GF-D8 (cell line): ENCODE measurements around the gene RAB3IL1.
A peak's percentile ranks its signal among the peaks of the same experiment; 100 is the strongest.
"Not testable (repeated sequence)": the region's sequence is repeated elsewhere in the genome, so short reads cannot be mapped to it uniquely, and the experiment has no call there.

Experiments
- DNase-seq: peaks from one replicate; lab custom pipeline; 2025; lab: John Stamatoyannopoulos, UW

RAB3IL1 gene

GRCh38 chr11:61917334-61918109 lies at the start of gene RAB3IL1:
TSS of gene RAB3IL1 (minus strand) at chr11:61917566. CDS start at chr11:61917367, 199 bp downstream.
- no peak for DNase-seq

GRCh38 chr11:61966734-61967115 lies 49.4 kb upstream of the RAB3IL1 start:
- DNase-seq, result peak; percentile 18

GRCh38 chr11:61964666-61965271 lies 47.4 kb upstream of the RAB3IL1 start:
- not testable (repeated sequence) for DNase-seq

- no peak for DNase-seq
Measured at GRCh38 chr11:61964058-61964665, 46.8 kb upstream of the RAB3IL1 start.

GRCh38 chr11:61963282-61964057 lies 46.1 kb upstream of the RAB3IL1 start:
- DNase-seq, result peak; percentile 72

GRCh38 chr11:61963016-61963281 lies 45.6 kb upstream of the RAB3IL1 start:
- no peak for DNase-seq

GRCh38 chr11:61962213-61963015 lies 45.0 kb upstream of the RAB3IL1 start:
- DNase-seq, result no peak

GRCh38 chr11:61961570-61962212 lies 44.3 kb upstream of the RAB3IL1 start:
- DNase-seq, result no peak

- DNase-seq, result no peak
Measured at GRCh38 chr11:61960532-61960931, 43.2 kb upstream of the RAB3IL1 start.

- DNase-seq, result no peak
Measured at GRCh38 chr11:61959678-61960077, 42.3 kb upstream of the RAB3IL1 start.

GRCh38 chr11:61959114-61959513 lies 41.7 kb upstream of the RAB3IL1 start:
- no peak for DNase-seq

GRCh38 chr11:61958590-61958989 lies 41.2 kb upstream of the RAB3IL1 start:
- DNase-seq, result no peak

- DNase-seq, result no peak
Measured at GRCh38 chr11:61957021-61957770, 39.8 kb upstream of the RAB3IL1 start.

- no peak for DNase-seq
Measured at GRCh38 chr11:61956191-61957020, 39.0 kb upstream of the RAB3IL1 start.

GRCh38 chr11:61955422-61956135 lies 38.2 kb upstream of the RAB3IL1 start:
- DNase-seq, result no peak

GRCh38 chr11:61954851-61955421 lies 37.6 kb upstream of the RAB3IL1 start:
- DNase-seq, result peak; percentile 75

GRCh38 chr11:61954106-61954850 lies 36.9 kb upstream of the RAB3IL1 start:
- peak; percentile 15 for DNase-seq

- DNase-seq, result not testable (repeated sequence)
Measured at GRCh38 chr11:61953632-61954031, 36.3 kb upstream of the RAB3IL1 start.
